Immature natural killer cell (primary cell): ENCODE results near the gene ADAM30. TPM values are rescaled to one million over a fixed set of nuclear protein-coding genes. Genes with fewer than 3 reads are reported as not detected.

Experiments
- DNase-seq, 3 donors: peaks; one replicate each; pipeline ENCODE4 v3.0.0; 2022; ENCODE audit warnings: mixed read lengths in 1 of 3
- H3K27ac Mint-ChIP-seq, 6 donors: one replicate each; pipeline ENCODE4 v1.8.0; 2020; ENCODE audit warnings: mixed read lengths in 6 of 6, mild to moderate bottlenecking in 5 of 6, inconsistent platforms in 4 of 6, moderate library complexity in 3 of 6
- H3K27me3 Mint-ChIP-seq, 3 donors: one replicate each; pipeline ENCODE4 v1.8.0; 2020 to 2021; ENCODE audit warnings: low read depth in 3 of 3, mild to moderate bottlenecking in 3 of 3, mixed read lengths in 3 of 3, moderate library complexity in 3 of 3, inconsistent platforms in 1 of 3
- H3K36me3 Mint-ChIP-seq, 3 donors: one replicate each; pipeline ENCODE4 v1.8.0; 2020; ENCODE audit warnings: mixed read lengths in 3 of 3, inconsistent platforms in 2 of 3, mild to moderate bottlenecking in 2 of 3
- H3K4me1 Mint-ChIP-seq, 2 donors: one replicate each; pipeline ENCODE4 v1.8.0; 2020; ENCODE audit warnings: inconsistent platforms in 2 of 2, mild to moderate bottlenecking in 2 of 2, mixed read lengths in 2 of 2, moderate library complexity in 1 of 2
- H3K4me3 Mint-ChIP-seq, 5 donors: one replicate each; pipeline ENCODE4 v1.8.0; 2020; ENCODE audit warnings: mild to moderate bottlenecking in 5 of 5, mixed read lengths in 5 of 5, inconsistent platforms in 3 of 5, moderate library complexity in 3 of 5
- H3K9me3 Mint-ChIP-seq, 6 donors: one replicate each; pipeline ENCODE4 v1.8.0; 2020; ENCODE audit warnings: mild to moderate bottlenecking in 6 of 6, mixed read lengths in 6 of 6, inconsistent platforms in 4 of 6, moderate library complexity in 3 of 6
- polyA plus RNA-seq, 3 donors: library from polyadenylated mRNA; unstranded; fragments of 300-500 nt; fragmentation: Illumina TruSeq; gene quantifications; one replicate each; pipeline ENCODE4 v1.2.3, GENCODE V29; 2021

The ADAM30 gene
- polyA plus RNA-seq, 3 donors from 2014 or later, result not detected

DNA sequence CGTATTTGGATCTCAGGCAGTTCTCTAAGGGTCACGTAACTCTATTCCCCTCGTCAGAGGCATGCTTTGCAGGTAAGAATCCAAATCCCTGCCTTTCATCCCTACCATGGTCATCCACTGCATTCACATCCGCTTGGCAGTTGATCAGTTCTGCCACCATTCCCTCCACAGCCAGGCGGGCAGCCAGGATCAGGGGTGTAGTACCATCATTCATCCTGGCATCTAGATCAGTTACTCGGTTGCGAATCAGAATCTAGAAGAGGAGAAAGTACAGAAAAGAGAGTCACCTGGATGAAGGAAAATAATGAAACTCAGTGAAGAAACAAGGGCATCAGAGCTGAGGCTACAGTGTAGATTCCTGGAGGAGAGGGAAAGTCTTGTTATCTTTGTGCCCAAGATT, 22.0 kb upstream of the ADAM30 start:
- peaks cover 49 to 86% (median 56%) of the 10 kb centered on the region in 3 donors for H3K36me3 Mint-ChIP-seq
- H3K9me3 Mint-ChIP-seq, result peaks cover 0 to 2% (median 0%) of the 10 kb centered on the region in 6 donors
- peak overlapping the region in 1 of 6 donors; percentile 2 for H3K27ac Mint-ChIP-seq
- peaks cover 0 to 2% (median 0%) of the 10 kb centered on the region in 3 donors for H3K27me3 Mint-ChIP-seq
- H3K4me1 Mint-ChIP-seq, result no peaks in the 10 kb centered on the region
- H3K4me3 Mint-ChIP-seq, result no peak overlapping the region
- DNase-seq, result no peak

DNA sequence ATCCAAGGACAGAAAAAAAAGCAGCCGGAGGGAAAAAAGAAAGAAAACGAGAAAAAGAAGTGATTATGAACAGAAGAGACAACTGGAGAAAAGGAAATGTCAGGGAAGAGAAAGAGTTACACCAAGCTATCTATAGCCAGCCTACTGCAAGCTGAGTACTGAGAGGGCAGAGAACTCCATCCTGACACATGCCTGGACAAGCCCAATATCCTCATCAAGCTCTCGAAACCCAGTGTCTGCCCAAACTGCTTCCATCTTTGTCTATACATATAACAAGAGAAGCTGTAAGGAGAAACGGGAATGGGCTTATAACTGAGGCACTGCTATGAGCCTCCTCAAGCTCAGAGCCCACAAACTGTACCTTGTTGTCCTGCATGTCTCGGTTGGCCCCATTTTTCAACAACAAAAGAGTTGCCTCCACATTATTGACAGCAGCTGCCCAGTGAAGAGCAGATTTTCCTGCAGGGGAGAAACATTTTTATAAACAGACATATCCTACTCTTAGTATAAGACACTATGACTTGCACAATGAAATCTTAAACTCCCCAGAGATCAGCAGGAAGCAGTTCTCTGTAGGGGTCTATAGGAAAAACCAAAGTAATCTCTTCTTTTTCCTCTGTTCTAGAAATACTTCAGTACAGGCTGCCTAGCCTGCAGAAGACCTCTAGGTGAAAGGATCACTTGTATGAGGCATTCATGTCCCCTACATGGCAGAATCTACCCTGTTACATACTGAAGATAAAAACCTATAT, 21.2 kb upstream of the ADAM30 start:
- H3K36me3 Mint-ChIP-seq, result peaks cover 47 to 81% (median 49%) of the 10 kb centered on the region in 3 donors
- peak overlapping the region in 3 of 6 donors; percentile 3 to 66 (median 14) for H3K27ac Mint-ChIP-seq
- H3K9me3 Mint-ChIP-seq, result peaks cover 0 to 2% (median 0%) of the 10 kb centered on the region in 6 donors
- peaks cover 0 to 2% (median 0%) of the 10 kb centered on the region in 3 donors for H3K27me3 Mint-ChIP-seq
- DNase-seq, result no peak
- H3K4me3 Mint-ChIP-seq, result no peak overlapping the region
- H3K4me1 Mint-ChIP-seq, result no peaks in the 10 kb centered on the region

DNA sequence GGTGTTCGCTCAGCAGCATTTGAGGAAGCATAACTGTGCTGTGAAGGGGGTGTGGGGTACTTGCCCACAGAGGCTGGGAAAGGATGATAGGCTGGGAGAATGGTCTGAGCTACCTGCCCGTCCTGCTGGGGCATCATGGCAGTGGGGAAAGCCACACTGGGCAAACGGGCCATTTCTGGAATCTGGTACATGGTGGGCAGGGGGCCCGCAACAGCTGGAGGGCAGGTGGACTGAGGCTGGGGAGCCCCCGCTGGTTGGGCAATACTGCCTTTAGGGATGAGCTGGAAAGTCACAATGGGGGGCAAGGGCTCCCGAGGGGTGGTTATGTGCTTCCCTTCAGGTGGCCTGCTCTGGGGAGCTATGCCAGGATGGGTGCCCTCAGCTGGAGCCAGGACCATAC, 19.2 kb upstream of the ADAM30 start:
- H3K4me3 Mint-ChIP-seq, result no peak overlapping the region
- peaks cover 0 to 2% (median 0%) of the 10 kb centered on the region in 6 donors for H3K9me3 Mint-ChIP-seq
- peaks cover 0 to 2% (median under 1%) of the 10 kb centered on the region in 3 donors for H3K27me3 Mint-ChIP-seq
- H3K36me3 Mint-ChIP-seq, result peaks cover 37 to 64% (median 46%) of the 10 kb centered on the region in 3 donors
- H3K4me1 Mint-ChIP-seq, result peaks cover 6 to 7% of the 10 kb centered on the region in 2 donors
- peak overlapping the region in 1 of 6 donors; percentile 54 for H3K27ac Mint-ChIP-seq
- DNase-seq, result no peak

DNA sequence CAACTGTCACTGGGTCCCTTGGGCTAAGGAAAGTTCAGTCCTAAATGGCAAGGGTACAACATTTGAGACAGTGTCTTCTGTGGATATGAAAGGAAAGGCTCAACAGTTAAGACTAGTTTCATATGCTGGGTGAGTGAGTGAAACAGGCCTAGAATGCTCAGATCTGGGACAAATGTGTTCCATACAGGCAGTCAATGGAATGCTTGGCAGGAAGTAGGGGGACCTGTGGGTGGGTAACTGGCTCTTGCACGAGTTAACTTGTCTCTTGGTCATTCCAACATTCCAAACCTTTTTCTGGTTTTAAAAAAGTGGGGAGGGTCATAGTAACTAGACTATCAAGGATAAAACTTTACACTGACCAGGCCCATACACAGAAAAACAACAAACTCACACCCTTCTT, 17.8 kb upstream of the ADAM30 start:
- no peak overlapping the region for H3K27ac Mint-ChIP-seq
- peaks cover 0 to 2% (median 0%) of the 10 kb centered on the region in 6 donors for H3K9me3 Mint-ChIP-seq
- peaks cover 0 to 2% (median 2%) of the 10 kb centered on the region in 3 donors for H3K27me3 Mint-ChIP-seq
- H3K4me3 Mint-ChIP-seq, result no peak overlapping the region
- H3K4me1 Mint-ChIP-seq, result peaks cover 13 to 18% of the 10 kb centered on the region in 2 donors
- no peak for DNase-seq
- H3K36me3 Mint-ChIP-seq, result peaks cover 34 to 56% (median 43%) of the 10 kb centered on the region in 3 donors

DNA sequence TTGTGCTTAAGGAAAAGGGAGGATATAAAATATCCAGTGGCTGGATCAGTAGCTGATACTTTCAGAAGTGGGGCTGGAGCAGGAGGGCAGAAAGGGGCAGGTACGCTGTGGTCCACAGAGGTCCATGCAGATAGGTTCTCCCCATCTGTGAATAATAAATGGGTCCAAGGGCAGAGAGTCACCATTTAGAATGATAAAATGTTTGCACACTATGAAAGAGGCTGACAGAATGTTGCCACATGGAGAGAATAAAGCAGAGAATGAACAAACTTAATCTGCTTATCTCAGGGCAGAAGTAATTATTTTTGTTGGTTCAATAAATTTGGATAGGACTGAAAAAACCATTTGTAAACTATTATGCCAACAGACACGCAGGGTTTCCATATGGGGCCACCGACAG, 16.6 kb upstream of the ADAM30 start:
- H3K4me3 Mint-ChIP-seq, result no peak overlapping the region
- no peak for DNase-seq
- no peak overlapping the region for H3K27ac Mint-ChIP-seq
- H3K27me3 Mint-ChIP-seq, result peaks cover 0 to 2% (median 2%) of the 10 kb centered on the region in 3 donors
- peaks cover 0 to 2% (median 0%) of the 10 kb centered on the region in 6 donors for H3K9me3 Mint-ChIP-seq
- peaks cover 13 to 18% of the 10 kb centered on the region in 2 donors for H3K4me1 Mint-ChIP-seq
- H3K36me3 Mint-ChIP-seq, result peaks cover 29 to 45% (median 34%) of the 10 kb centered on the region in 3 donors

DNA sequence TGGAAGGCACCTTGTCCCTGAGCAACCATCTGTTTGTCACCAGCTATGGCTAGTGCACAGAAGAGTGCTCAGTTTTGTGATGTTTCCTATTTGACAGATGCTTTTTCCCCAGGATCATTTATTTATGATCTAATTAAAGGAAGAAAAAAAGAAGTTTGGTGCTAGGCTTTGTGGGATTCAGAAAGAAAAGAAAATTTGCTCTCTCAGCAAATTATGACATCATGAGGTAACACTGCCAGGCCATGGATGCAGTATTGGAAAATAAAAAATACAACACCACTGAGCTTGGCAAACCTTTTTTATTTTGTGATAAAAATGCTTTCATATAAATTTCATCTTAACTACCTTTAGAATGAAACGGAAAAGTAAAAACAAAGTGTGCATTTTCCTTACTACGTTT, 15.5 kb upstream of the ADAM30 start:
- Mint-ChIP-seq H3K36me3 (peaks cover 21 to 35% (median 26%) of the 10 kb centered on the region in 3 donors), H3K4me3 (no peak overlapping the region), H3K27ac (no peak overlapping the region), H3K9me3 (peaks cover 0 to 4% (median 0%) of the 10 kb centered on the region in 6 donors), H3K27me3 (peaks cover 0 to 4% (median 2%) of the 10 kb centered on the region in 3 donors), H3K4me1 (peaks cover 13 to 18% of the 10 kb centered on the region in 2 donors)
- no peak for DNase-seq

DNA sequence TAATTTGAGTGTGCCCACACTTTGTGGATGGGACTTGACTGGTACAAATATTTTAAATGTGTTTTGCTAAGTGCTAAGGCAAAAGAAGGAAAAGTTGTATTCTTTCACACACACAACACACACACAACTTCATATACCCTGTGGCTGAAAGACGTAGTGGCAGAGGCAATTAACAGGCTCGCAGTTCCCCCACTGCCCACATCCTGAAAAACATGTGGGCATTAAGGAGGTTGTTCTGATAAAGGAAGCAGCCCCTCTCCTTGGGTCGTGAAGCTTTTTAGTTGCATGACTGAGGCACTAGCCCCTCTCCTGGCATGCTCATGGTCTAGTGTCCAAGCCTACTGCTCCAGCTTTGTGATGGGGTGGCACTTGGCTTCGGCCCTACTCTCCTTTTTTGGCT, 14.3 kb upstream of the ADAM30 start:
- Mint-ChIP-seq H3K27ac (peak overlapping the region; percentile 5 to 79 (median 70)), H3K27me3 (peaks cover 0 to 4% (median 2%) of the 10 kb centered on the region in 3 donors), H3K9me3 (peaks cover 0 to 5% (median 1%) of the 10 kb centered on the region in 6 donors), H3K4me1 (peaks cover 13 to 18% of the 10 kb centered on the region in 2 donors), H3K36me3 (peaks cover 12 to 25% (median 18%) of the 10 kb centered on the region in 3 donors), H3K4me3 (peak overlapping the region in 1 of 5 donors; percentile 31)
- DNase-seq, result no peak

DNA sequence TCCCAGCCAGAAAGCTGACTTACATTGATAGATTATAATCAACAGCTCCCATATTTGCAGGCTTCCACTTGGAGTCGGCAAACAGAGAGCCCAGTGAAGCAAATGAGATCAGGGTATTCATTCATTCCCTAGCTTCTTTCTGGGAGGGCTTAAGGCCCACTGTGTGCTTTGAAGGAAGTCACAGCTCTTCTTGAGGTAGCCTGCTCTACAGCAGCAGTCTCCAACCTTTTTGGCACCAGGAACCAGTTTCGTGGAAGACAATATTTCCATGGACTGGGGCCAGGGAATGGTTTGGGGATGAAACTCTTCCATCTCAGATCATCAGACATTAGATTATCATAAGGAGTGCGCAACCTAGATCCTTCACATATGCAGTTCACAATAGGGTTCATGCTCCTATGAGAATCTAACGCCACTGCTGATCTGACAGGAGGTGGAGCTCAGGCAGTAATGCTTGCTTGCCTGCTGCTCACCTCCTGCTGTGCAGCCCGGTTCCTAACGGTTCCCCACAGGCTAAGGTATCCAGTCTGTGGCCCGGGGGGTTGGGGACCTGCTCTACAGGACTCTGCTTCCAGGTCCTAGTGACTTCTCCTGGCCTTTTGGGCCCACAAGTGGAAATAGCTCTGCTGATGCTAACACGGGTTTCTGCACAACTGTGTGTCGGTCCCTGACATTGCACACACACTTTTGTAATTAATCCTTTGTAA, 13.7 kb upstream of the ADAM30 start:
- no peak for DNase-seq
- peaks cover 12 to 19% (median 16%) of the 10 kb centered on the region in 3 donors for H3K36me3 Mint-ChIP-seq
- H3K9me3 Mint-ChIP-seq, result peaks cover 2 to 9% (median 6%) of the 10 kb centered on the region in 6 donors
- H3K4me3 Mint-ChIP-seq, result peak overlapping the region in 1 of 5 donors; percentile 31
- peak overlapping the region in 4 of 6 donors; percentile 51 to 79 (median 71) for H3K27ac Mint-ChIP-seq
- peaks cover 0 to 4% (median 2%) of the 10 kb centered on the region in 3 donors for H3K27me3 Mint-ChIP-seq
- peaks cover 13 to 18% of the 10 kb centered on the region in 2 donors for H3K4me1 Mint-ChIP-seq

DNA sequence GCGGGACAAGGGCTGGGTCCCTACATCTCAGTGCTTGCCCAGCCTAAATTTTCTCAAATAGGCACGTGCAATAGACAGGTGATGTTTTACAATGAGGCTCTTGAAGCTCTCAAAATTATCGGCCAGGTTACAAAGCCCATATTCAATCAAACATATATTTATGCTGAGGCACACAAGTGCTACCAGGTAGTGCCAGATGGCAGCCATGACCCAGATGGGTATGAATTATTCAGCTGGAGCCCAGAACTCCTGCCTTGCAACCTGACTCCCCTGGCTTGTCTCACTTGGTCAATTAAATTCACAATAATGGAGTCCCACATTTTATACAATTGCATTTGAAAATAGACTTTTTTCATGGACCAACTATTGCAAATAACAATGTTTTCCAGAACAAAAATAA, 12.3 kb upstream of the ADAM30 start:
- peaks cover 4 to 7% (median 5%) of the 10 kb centered on the region in 3 donors for H3K36me3 Mint-ChIP-seq
- no peak overlapping the region for H3K27ac Mint-ChIP-seq
- peaks cover 0 to 5% (median 3%) of the 10 kb centered on the region in 3 donors for H3K27me3 Mint-ChIP-seq
- no peak overlapping the region for H3K4me3 Mint-ChIP-seq
- DNase-seq, result no peak
- peaks cover 2 to 12% (median 7%) of the 10 kb centered on the region in 6 donors for H3K9me3 Mint-ChIP-seq
- H3K4me1 Mint-ChIP-seq, result peaks cover 13 to 18% of the 10 kb centered on the region in 2 donors

DNA sequence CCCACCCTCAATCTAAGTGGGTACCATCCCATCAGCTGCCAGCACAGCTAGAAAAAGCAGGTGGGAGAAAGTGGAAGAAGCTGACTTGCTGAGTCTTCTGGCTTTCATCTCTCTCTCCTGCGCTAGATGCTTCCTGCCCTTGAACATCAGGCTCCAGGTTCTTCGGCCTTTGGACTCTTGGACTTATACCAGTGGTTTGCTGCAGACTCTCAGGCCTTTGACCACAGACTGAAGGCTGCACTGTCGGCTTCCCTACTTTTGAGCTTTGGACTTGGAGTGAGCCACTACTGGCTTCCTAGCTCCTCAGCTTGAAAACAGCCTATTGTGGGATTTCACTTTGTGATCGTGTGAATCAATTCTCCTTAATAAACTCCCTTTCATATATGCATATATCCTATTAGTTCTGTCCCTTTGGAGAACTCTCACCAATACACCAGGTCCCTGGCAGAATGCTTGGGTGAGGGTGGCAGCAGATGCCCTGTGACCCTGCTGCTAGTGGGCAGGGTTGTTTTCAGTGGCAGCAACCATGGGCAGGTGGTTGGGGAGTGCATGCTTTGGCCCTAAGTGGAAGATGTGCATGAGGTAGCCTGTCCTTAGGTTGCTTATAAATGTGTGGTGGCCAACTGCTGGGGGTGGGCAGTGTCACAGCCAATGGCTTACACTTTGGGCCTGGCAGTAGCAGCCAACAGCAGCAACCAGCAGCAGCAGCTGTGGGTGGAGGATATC, 10.8 kb upstream of the ADAM30 start:
- peaks cover 0 to 7% (median 4%) of the 10 kb centered on the region in 3 donors for H3K36me3 Mint-ChIP-seq
- peaks cover 0 to 6% (median 6%) of the 10 kb centered on the region in 3 donors for H3K27me3 Mint-ChIP-seq
- no peak overlapping the region for H3K4me3 Mint-ChIP-seq
- H3K9me3 Mint-ChIP-seq, result peaks cover 2 to 12% (median 7%) of the 10 kb centered on the region in 6 donors
- DNase-seq, result no peak
- H3K4me1 Mint-ChIP-seq, result peaks cover 13 to 18% of the 10 kb centered on the region in 2 donors
- no peak overlapping the region for H3K27ac Mint-ChIP-seq

DNA sequence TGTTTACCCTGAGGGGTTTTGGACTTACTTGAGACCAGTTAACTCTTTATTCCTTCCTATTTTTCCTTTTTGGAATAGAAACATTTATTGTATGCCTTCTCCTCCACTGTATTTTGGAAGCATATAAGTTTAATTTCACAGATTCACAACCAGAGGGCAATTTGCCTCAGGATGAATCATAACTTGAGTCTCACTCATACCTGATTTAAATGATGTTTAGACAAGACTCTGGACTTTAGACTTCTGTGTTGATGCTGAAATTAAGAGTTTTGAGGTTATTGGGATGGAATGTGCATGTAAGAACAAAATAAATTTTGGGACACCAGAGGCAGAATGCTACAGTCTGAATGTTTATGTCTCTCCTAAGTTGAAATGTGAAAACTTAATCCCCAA, 7.1 kb upstream of the ADAM30 start:
- Mint-ChIP-seq H3K27me3 (peaks cover 0 to 7% (median 6%) of the 10 kb centered on the region in 3 donors), H3K4me3 (no peak overlapping the region), H3K4me1 (no peaks in the 10 kb centered on the region), H3K27ac (no peak overlapping the region), H3K36me3 (peaks cover 0 to 7% (median 4%) of the 10 kb centered on the region in 3 donors), H3K9me3 (peaks cover 2 to 12% (median 7%) of the 10 kb centered on the region in 6 donors)
- DNase-seq, result no peak

DNA sequence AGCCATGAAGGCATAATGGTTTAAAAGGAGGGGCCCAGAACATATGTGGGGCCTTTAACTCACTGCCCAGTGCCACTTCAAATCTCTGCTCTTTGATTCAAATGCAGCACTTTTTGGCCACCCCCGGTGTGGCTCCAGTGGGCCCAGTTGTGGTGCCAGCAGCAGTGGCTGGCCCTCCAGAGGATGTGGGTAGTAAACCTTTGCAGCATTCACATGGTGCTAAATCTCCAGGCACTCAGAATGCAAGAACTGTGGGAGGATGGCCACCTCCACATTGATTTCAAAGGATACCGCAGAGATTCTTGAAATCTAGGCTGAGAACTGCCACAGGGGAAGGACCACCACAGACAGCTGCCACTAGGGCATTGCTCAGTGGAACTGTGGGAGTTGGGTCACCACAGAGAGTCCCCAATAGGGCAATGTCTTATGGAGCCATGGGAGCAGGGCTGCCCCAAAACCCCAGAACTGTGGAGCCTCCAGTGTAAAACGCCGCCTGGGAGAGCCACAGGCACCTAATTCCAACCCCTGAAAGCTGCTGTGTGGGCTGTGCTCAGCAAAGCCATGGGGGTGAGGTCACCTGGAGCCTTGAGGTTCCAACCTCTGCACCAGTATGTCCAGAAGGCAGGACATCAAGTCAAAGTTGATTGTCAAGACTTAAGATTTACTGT, 6.6 kb upstream of the ADAM30 start:
- Mint-ChIP-seq H3K9me3 (peaks cover 2 to 12% (median 7%) of the 10 kb centered on the region in 6 donors), H3K27ac (no peak overlapping the region), H3K4me1 (no peaks in the 10 kb centered on the region), H3K27me3 (peaks cover 0 to 7% (median 6%) of the 10 kb centered on the region in 3 donors), H3K4me3 (no peak overlapping the region), H3K36me3 (peaks cover 0 to 7% (median 0%) of the 10 kb centered on the region in 3 donors)
- DNase-seq, result no peak
